Fibroblast of lung (primary cell): Measurements from ENCODE around the gene SMIM27. TPM values are rescaled to one million over a fixed set of nuclear protein-coding genes. Genes with fewer than 3 reads are reported as not detected.
"Not testable (repeated sequence)": the region's sequence is repeated elsewhere in the genome, so short reads cannot be mapped to it uniquely, and the experiment has no call there.

ENCODE experiments used
- DNase-seq, 2 donors: peaks; one replicate each; pipeline versions ENCODE4 v3.0.0 to v3.0.0-alpha.2; 2010; ENCODE audit warnings: low read depth in 2 of 2
- H2AFZ ChIP-seq: 2 replicates; pipeline ENCODE4 v1.5.1; 2012; ENCODE audit warnings: low read length, control low read depth, inconsistent platforms
- H3K27ac ChIP-seq: 2 replicates; pipeline ENCODE4 v1.5.1; 2011; ENCODE audit warnings: low read length, control low read depth; ENCODE audit not compliant: insufficient read depth
- H3K27me3 ChIP-seq: 2 replicates; pipeline ENCODE4 v1.5.1; 2011; ENCODE audit warnings: mild to moderate bottlenecking, low read length; ENCODE audit not compliant: control insufficient read depth, insufficient read depth
- H3K36me3 ChIP-seq: 2 replicates; pipeline ENCODE4 v1.5.1; 2011; ENCODE audit warnings: low read length; ENCODE audit not compliant: control insufficient read depth, insufficient read depth
- H3K4me1 ChIP-seq: 2 replicates; pipeline ENCODE4 v1.5.1; 2011; ENCODE audit warnings: low read length; ENCODE audit not compliant: control insufficient read depth, insufficient read depth; ENCODE audit errors: extremely low read depth
- H3K4me2 ChIP-seq: 2 replicates; pipeline ENCODE4 v1.5.1; 2011; ENCODE audit warnings: low read length, control low read depth; ENCODE audit not compliant: insufficient read depth; ENCODE audit errors: extremely low read depth
- H3K4me3 ChIP-seq, 4 experiments: fragments of 200-600 bp in 1 of 4; sonication (generic) in 1 of 4; replicated peaks in 1 of 4; 2 replicates each; pipeline ENCODE4 v1.5.1; 2011 to 2016; ENCODE audit warnings: low read length in 4 of 4, low read depth in 3 of 4, mild to moderate bottlenecking in 3 of 4, control low read depth in 2 of 4, inconsistent platforms in 1 of 4, mixed read lengths in 1 of 4; ENCODE audit not compliant: insufficient read depth in 1 of 4; ENCODE audit errors: control extremely low read depth in 1 of 4
- H3K79me2 ChIP-seq: 2 replicates; pipeline ENCODE4 v1.5.1; 2012; ENCODE audit warnings: mild to moderate bottlenecking, low read length, inconsistent platforms; ENCODE audit not compliant: control insufficient read depth, insufficient read depth
- H3K9ac ChIP-seq: 2 replicates; pipeline ENCODE4 v1.5.1; 2011; ENCODE audit warnings: mild to moderate bottlenecking, low read length, control low read depth; ENCODE audit not compliant: insufficient read depth
- H3K9me3 ChIP-seq: 2 replicates; pipeline ENCODE4 v1.5.1; 2012; ENCODE audit warnings: low read depth, low read length; ENCODE audit not compliant: control insufficient read depth, insufficient read depth
- H4K20me1 ChIP-seq: 2 replicates; pipeline ENCODE4 v1.5.1; 2011; ENCODE audit warnings: low read length; ENCODE audit not compliant: control insufficient read depth, insufficient read depth; ENCODE audit errors: extremely low read depth
- CTCF ChIP-seq, 2 donors: IDR thresholded peaks in 1 of 2; conservative IDR thresholded peaks in 1 of 2; 1 replicate in 1 of 2; 2 replicates in 1 of 2; pipeline ENCODE4 v1.5.1; 2011 to 2012; ENCODE audit warnings: low read length in 2 of 2, control low read depth in 1 of 2, inconsistent platforms in 1 of 2, low read depth in 1 of 2, mild to moderate bottlenecking in 1 of 2
- EZH2 ChIP-seq: IDR thresholded peaks from 2 replicates; pipeline ENCODE4 v1.5.1; 2012; ENCODE audit warnings: low read length, control low read depth, mild to moderate bottlenecking; ENCODE audit errors: missing control alignments
- polyA plus RNA-seq, 2 donors: library from polyadenylated mRNA; depleted of rRNA in 1 of 2; stranded (reverse) in 1 of 2; unstranded in 1 of 2; fragments of >200 nt; gene quantifications; 2 replicates each; pipeline ENCODE4 v1.2.1, GENCODE V29; 2011 to 2012; ENCODE audit warnings: missing spikeins in 1 of 2
- total RNA-seq: library from RNA; depleted of rRNA; stranded (reverse); fragments of >200 nt; gene quantifications from 2 replicates; pipeline ENCODE4 v1.2.1, GENCODE V29; 2014

SMIM27 gene
- total and polyA plus RNA-seq, 2 donors (not counting 1 experiment from before 2014, with no cell fraction given): 2.7 to 8.3 TPM

GRCh38 chr9:32596936-32597335 lies 44.8 kb downstream of the SMIM27 start:
- no peaks in the 10 kb centered on the region for H3K9me3 ChIP-seq
- H3K36me3 ChIP-seq: no peaks in the 10 kb centered on the region
- H2AFZ ChIP-seq: no peak overlapping the region
- no peak overlapping the region for H3K27ac ChIP-seq
- H3K27me3 ChIP-seq: no peaks in the 10 kb centered on the region
- no peaks in the 10 kb centered on the region for H4K20me1 ChIP-seq
- no peaks in the 10 kb centered on the region for H3K4me1 ChIP-seq
- H3K4me3 ChIP-seq: no peak overlapping the region
- H3K9ac ChIP-seq: no peak overlapping the region
- H3K4me2 ChIP-seq: no peak overlapping the region
- DNase-seq: no peak
- no peaks in the 10 kb centered on the region for H3K79me2 ChIP-seq
- TF ChIP-seq CTCF (conservative IDR thresholded peaks at IDR 0.05 in 1 of 2, IDR thresholded peaks at IDR 0.05 in 1 of 2; ENCODE audit: low read depth in 1 of 2, low read length in 2 of 2) (no peak), EZH2 (no peak)

GRCh38 chr9:32599021-32599420 lies 46.9 kb downstream of the SMIM27 start:
- not testable (repeated sequence) for H3K9ac ChIP-seq, H3K27me3 ChIP-seq, H3K79me2 ChIP-seq, H4K20me1 ChIP-seq, H3K27ac ChIP-seq, H3K4me3 ChIP-seq, H2AFZ ChIP-seq, H3K4me2 ChIP-seq, H3K9me3 ChIP-seq, H3K4me1 ChIP-seq, DNase-seq, H3K36me3 ChIP-seq

Other genes with a start within 250 kb of the SMIM27 start
- gene ACO1, start 167.7 kb upstream of the SMIM27 start, total RNA-seq: 51.1 and 77.8 TPM in 2 replicates
- 147 and 158 TPM in 2 replicates for gene ACO1, start 167.7 kb upstream of the SMIM27 start, polyA plus RNA-seq
- gene RIGI, start 26.1 kb upstream of the SMIM27 start, total RNA-seq: 10.3 and 13.2 TPM in 2 replicates
- 6.7 and 8.8 TPM in 2 replicates for gene RIGI, start 26.1 kb upstream of the SMIM27 start, polyA plus RNA-seq
- gene TOPORS, start 259 bp downstream of the SMIM27 start, total RNA-seq: 32.0 and 33.1 TPM in 2 replicates
- 17.9 and 20.2 TPM in 2 replicates for gene TOPORS, start 259 bp downstream of the SMIM27 start, polyA plus RNA-seq
- 21.8 and 35.5 TPM in 2 replicates for gene NDUFB6, start 20.8 kb downstream of the SMIM27 start, total RNA-seq
- gene NDUFB6, start 20.8 kb downstream of the SMIM27 start, polyA plus RNA-seq: 60.9 and 82.2 TPM in 2 replicates
- under 0.01 TPM in 2 replicates for gene TAF1L, start 83.3 kb downstream of the SMIM27 start, total RNA-seq
- gene TAF1L, start 83.3 kb downstream of the SMIM27 start, polyA plus RNA-seq: not detected in 2 replicates
- gene TMEM215, start 231.2 kb downstream of the SMIM27 start, total RNA-seq: not detected in 2 replicates
- gene TMEM215, start 231.2 kb downstream of the SMIM27 start, polyA plus RNA-seq: not detected in 2 replicates